GM21515 (cell line): Measurements from ENCODE around the gene ZDHHC11B.
"Not testable (repeated sequence)": the region's sequence is repeated elsewhere in the genome, so short reads cannot be mapped to it uniquely, and the experiment has no call there.

ENCODE experiments used
- ATAC-seq: cut with Tn5 transposase; IDR thresholded peaks from one replicate; pipeline ENCODE4 v1.9.1; 2021; ENCODE audit not compliant: unreplicated experiment

ZDHHC11B gene

GRCh38 chr5:771087-771781, 13.3 kb downstream of the ZDHHC11B start:
- not testable (repeated sequence) for ATAC-seq

- not testable (repeated sequence) for ATAC-seq
Measured at GRCh38 chr5:770585-770984, 13.9 kb downstream of the ZDHHC11B start.

- ATAC-seq: not testable (repeated sequence)
Measured at GRCh38 chr5:769485-770145, 14.9 kb downstream of the ZDHHC11B start.

GRCh38 chr5:766666-767431, 17.7 kb downstream of the ZDHHC11B start:
- no peak for ATAC-seq

- no peak for ATAC-seq
Measured at GRCh38 chr5:765948-766631, 18.4 kb downstream of the ZDHHC11B start.

- ATAC-seq: no peak
Measured at GRCh38 chr5:763998-764781, 20.3 kb downstream of the ZDHHC11B start.

- ATAC-seq: no peak
Measured at GRCh38 chr5:763397-763796, 21.1 kb downstream of the ZDHHC11B start.

GRCh38 chr5:762996-763395, 21.5 kb downstream of the ZDHHC11B start:
- not testable (repeated sequence) for ATAC-seq

- ATAC-seq: no peak
Measured at GRCh38 chr5:761854-762710, 22.4 kb downstream of the ZDHHC11B start.

GRCh38 chr5:761059-761771, 23.3 kb downstream of the ZDHHC11B start:
- ATAC-seq: no peak

- no peak for ATAC-seq
Measured at GRCh38 chr5:760363-761058, 24.0 kb downstream of the ZDHHC11B start.

GRCh38 chr5:759781-760362, 24.7 kb downstream of the ZDHHC11B start:
- no peak for ATAC-seq

GRCh38 chr5:759111-759751, 25.3 kb downstream of the ZDHHC11B start:
- no peak for ATAC-seq

GRCh38 chr5:758698-759053, 25.9 kb downstream of the ZDHHC11B start:
- no peak for ATAC-seq

GRCh38 chr5:757931-758697, 26.4 kb downstream of the ZDHHC11B start:
- ATAC-seq: no peak

- no peak for ATAC-seq
Measured at GRCh38 chr5:757346-757930, 27.1 kb downstream of the ZDHHC11B start.
